Measurements from ENCODE around the gene IL3RA. TPM values are rescaled to one million over a fixed set of nuclear protein-coding genes. Genes with fewer than 3 reads are reported as not detected.

The IL3RA gene
- total RNA-seq, 4 donors from 2014 or later, result 1.2 to 16.2 (median 8.6) TPM

GRCh38 chrX:1388651-1389050 is 52.1 kb downstream of the IL3RA start:
- Histone ChIP-seq H3K9me3 (no peaks in the 10 kb centered on the region), H3K27me3 (no peaks in the 10 kb centered on the region), H3K36me3 (no peaks in the 10 kb centered on the region), H3K4me1 (peaks cover 0 to 11% of the 10 kb centered on the region in 2 donors), H3K4me3 (no peak overlapping the region), H3K27ac (no peak overlapping the region)
- TF ChIP-seq, protein P1, sequence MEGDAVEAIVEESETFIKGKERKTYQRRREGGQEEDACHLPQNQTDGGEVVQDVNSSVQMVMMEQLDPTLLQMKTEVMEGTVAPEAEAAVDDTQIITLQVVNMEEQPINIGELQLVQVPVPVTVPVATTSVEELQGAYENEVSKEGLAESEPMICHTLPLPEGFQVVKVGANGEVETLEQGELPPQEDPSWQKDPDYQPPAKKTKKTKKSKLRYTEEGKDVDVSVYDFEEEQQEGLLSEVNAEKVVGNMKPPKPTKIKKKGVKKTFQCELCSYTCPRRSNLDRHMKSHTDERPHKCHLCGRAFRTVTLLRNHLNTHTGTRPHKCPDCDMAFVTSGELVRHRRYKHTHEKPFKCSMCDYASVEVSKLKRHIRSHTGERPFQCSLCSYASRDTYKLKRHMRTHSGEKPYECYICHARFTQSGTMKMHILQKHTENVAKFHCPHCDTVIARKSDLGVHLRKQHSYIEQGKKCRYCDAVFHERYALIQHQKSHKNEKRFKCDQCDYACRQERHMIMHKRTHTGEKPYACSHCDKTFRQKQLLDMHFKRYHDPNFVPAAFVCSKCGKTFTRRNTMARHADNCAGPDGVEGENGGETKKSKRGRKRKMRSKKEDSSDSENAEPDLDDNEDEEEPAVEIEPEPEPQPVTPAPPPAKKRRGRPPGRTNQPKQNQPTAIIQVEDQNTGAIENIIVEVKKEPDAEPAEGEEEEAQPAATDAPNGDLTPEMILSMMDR (IDR thresholded peaks at IDR 0.05), result no peak
- TF ChIP-seq POLR2A (IDR thresholded peaks at IDR 0.05), result no peak
- DNase-seq, result no peak
- intact Hi-C loops (cut with DNase I; ENCODE audit: low total_unique reads), result no loop called here

GRCh38 chrX:1389181-1389992 is 52.8 kb downstream of the IL3RA start:
- TF ChIP-seq, protein P1 (IDR thresholded peaks at IDR 0.05), result no peak
- no peak for TF ChIP-seq POLR2A (IDR thresholded peaks at IDR 0.05)
- H3K9me3 ChIP-seq, result no peaks in the 10 kb centered on the region
- peaks cover 0 to 11% of the 10 kb centered on the region in 2 donors for H3K4me1 ChIP-seq
- peak in 1 of 2 donors; percentile 5 for DNase-seq
- H3K36me3 ChIP-seq, result no peaks in the 10 kb centered on the region
- no peak overlapping the region for H3K4me3 ChIP-seq
- H3K27me3 ChIP-seq, result no peaks in the 10 kb centered on the region
- intact Hi-C loops (cut with DNase I; ENCODE audit: low total_unique reads), result no loop called here
- H3K27ac ChIP-seq, result no peak overlapping the region

GRCh38 chrX:1389993-1390285 is 53.4 kb downstream of the IL3RA start:
- Histone ChIP-seq H3K4me1 (peaks cover 0 to 11% of the 10 kb centered on the region in 2 donors), H3K27ac (no peak overlapping the region), H3K4me3 (no peak overlapping the region)

GRCh38 chrX:1390621-1391369 is 54.2 kb downstream of the IL3RA start:
- H3K36me3 ChIP-seq, result no peaks in the 10 kb centered on the region
- peak in 1 of 2 donors; percentile 12 for DNase-seq
- H3K4me3 ChIP-seq, result peak overlapping the region; percentile 96 to 99
- H3K4me1 ChIP-seq, result peaks cover 0 to 11% of the 10 kb centered on the region in 2 donors
- TF ChIP-seq, protein P1 (IDR thresholded peaks at IDR 0.05), result no peak
- no peak for TF ChIP-seq POLR2A (IDR thresholded peaks at IDR 0.05)
- intact Hi-C loops (cut with DNase I; ENCODE audit: low total_unique reads), result loop anchor here (5.0 kb wide), 1 partner anchor 62 kb away; the partner anchor contains the start of gene ASMTL
- H3K9me3 ChIP-seq, result no peaks in the 10 kb centered on the region
- no peaks in the 10 kb centered on the region for H3K27me3 ChIP-seq
- H3K27ac ChIP-seq, result peak overlapping the region; percentile 94 to 99

More at GRCh38 chrX:1389993-1390285, 53.4 kb downstream of the IL3RA start:
- no peak for DNase-seq
- Histone ChIP-seq H3K36me3 (no peaks in the 10 kb centered on the region), H3K27me3 (no peaks in the 10 kb centered on the region), H3K9me3 (no peaks in the 10 kb centered on the region)
- intact Hi-C loops (cut with DNase I; ENCODE audit: low total_unique reads), result loop anchor here (5.0 kb wide), 1 partner anchor 62 kb away; the partner anchor contains the start of gene ASMTL
- TF ChIP-seq POLR2A (IDR thresholded peaks at IDR 0.05), result no peak
- TF ChIP-seq, protein P1 (IDR thresholded peaks at IDR 0.05), result no peak

- intact Hi-C loops (cut with DNase I; ENCODE audit: low total_unique reads), result loop anchor here (5.0 kb wide), 1 partner anchor 61 kb away; the partner anchor contains the start of gene ASMTL
- no peaks in the 10 kb centered on the region for H3K36me3 ChIP-seq
- no peaks in the 10 kb centered on the region for H3K27me3 ChIP-seq
- H3K4me3 ChIP-seq, result peak overlapping the region; percentile 96 to 99
- H3K27ac ChIP-seq, result peak overlapping the region; percentile 94 to 99
- no peak for DNase-seq
- H3K9me3 ChIP-seq, result no peaks in the 10 kb centered on the region
- peaks cover 0 to 11% of the 10 kb centered on the region in 2 donors for H3K4me1 ChIP-seq
- no peak for TF ChIP-seq POLR2A (IDR thresholded peaks at IDR 0.05)
- TF ChIP-seq, protein P1 (IDR thresholded peaks at IDR 0.05), result no peak
Measured at GRCh38 chrX:1391370-1391706, 54.8 kb downstream of the IL3RA start.
